Naive thymus-derived CD4-positive, alpha-beta T cell (primary cell): Measurements from ENCODE around the gene MCM5. TPM values are rescaled to one million over a fixed set of nuclear protein-coding genes. Genes with fewer than 3 reads are reported as not detected.

Experiments used
- ATAC-seq: fragments of 150-1000 bp; cut with Tn5 transposase; 2 replicates; pipeline ENCODE4 v1.10.0; 2021; ENCODE audit warnings: mild to moderate bottlenecking, moderate library complexity
- CTCF ChIA-PET: fragments of 350-600 bp; sonication (Branson Sonifier 250); formaldehyde crosslinking; loops from one replicate; lab custom pipeline; 2021; ENCODE audit warnings: antibody characterized with exemption; lab: Charles Lee
- POLR2A ChIA-PET: fragments of 350-600 bp; sonication (Branson Sonifier 250); formaldehyde crosslinking; loops from one replicate; lab custom pipeline; 2021; ENCODE audit warnings: antibody characterized with exemption, inconsistent platforms; lab: Charles Lee
- DNase-seq, 9 donors: peaks; one replicate each; pipeline versions ENCODE4 v3.0.0 to v3.0.0-alpha.2; 2020 to 2022; ENCODE audit warnings: mixed read lengths in 1 of 9
- H3K27ac ChIP-seq: one replicate; pipeline ENCODE4 v1.7.0; 2013; ENCODE audit warnings: mild to moderate bottlenecking, low read depth, low read length, moderate library complexity
- H3K27me3 ChIP-seq, 2 donors: one replicate each; pipeline ENCODE4 v1.7.0; 2013; ENCODE audit warnings: low read length in 2 of 2, mild to moderate bottlenecking in 2 of 2, moderate library complexity in 2 of 2; ENCODE audit not compliant: control insufficient read depth in 2 of 2, insufficient read depth in 2 of 2
- H3K36me3 ChIP-seq, 3 experiments: 1 replicate in 2 of 3; 2 replicates in 1 of 3; pipeline ENCODE4 v1.7.0; 2013; ENCODE audit warnings: low read length in 3 of 3, mild to moderate bottlenecking in 3 of 3, moderate library complexity in 1 of 3; ENCODE audit not compliant: insufficient read depth in 3 of 3, control insufficient read depth in 2 of 3
- H3K4me1 ChIP-seq, 2 donors: one replicate each; pipeline ENCODE4 v1.7.0; 2013; ENCODE audit warnings: low read length in 2 of 2, mild to moderate bottlenecking in 2 of 2, moderate library complexity in 1 of 2; ENCODE audit not compliant: control insufficient read depth in 2 of 2, insufficient read depth in 2 of 2
- H3K4me3 ChIP-seq: 2 replicates; pipeline ENCODE4 v1.7.0; 2013; ENCODE audit warnings: mild to moderate bottlenecking, low read length
- H3K9me3 ChIP-seq, 3 experiments: 1 replicate in 2 of 3; 2 replicates in 1 of 3; pipeline ENCODE4 v1.7.0; 2013; ENCODE audit warnings: low read length in 3 of 3; ENCODE audit not compliant: control insufficient read depth in 2 of 3
- H3K27ac Mint-ChIP-seq, 9 donors: one replicate each; pipeline ENCODE4 v1.8.0; 2020 to 2022; ENCODE audit warnings: mixed read lengths in 9 of 9, mild to moderate bottlenecking in 8 of 9, moderate library complexity in 5 of 9, inconsistent platforms in 2 of 9
- H3K27me3 Mint-ChIP-seq, 5 donors: one replicate each; pipeline ENCODE4 v1.8.0; 2021 to 2022; ENCODE audit warnings: mixed read lengths in 5 of 5, mild to moderate bottlenecking in 1 of 5
- H3K36me3 Mint-ChIP-seq, 5 donors: one replicate each; pipeline ENCODE4 v1.8.0; 2020 to 2022; ENCODE audit warnings: mixed read lengths in 5 of 5, mild to moderate bottlenecking in 3 of 5, inconsistent platforms in 1 of 5
- H3K4me1 Mint-ChIP-seq, 7 donors: one replicate each; pipeline ENCODE4 v1.8.0; 2020 to 2022; ENCODE audit warnings: mixed read lengths in 7 of 7, mild to moderate bottlenecking in 3 of 7, inconsistent platforms in 1 of 7
- H3K4me3 Mint-ChIP-seq, 10 donors: one replicate each; pipeline ENCODE4 v1.8.0; 2020 to 2022; ENCODE audit warnings: mild to moderate bottlenecking in 10 of 10, mixed read lengths in 10 of 10, moderate library complexity in 6 of 10, inconsistent platforms in 2 of 10
- H3K9me3 Mint-ChIP-seq, 11 donors: one replicate each; pipeline ENCODE4 v1.8.0; 2020 to 2022; ENCODE audit warnings: mixed read lengths in 11 of 11, mild to moderate bottlenecking in 4 of 11, inconsistent platforms in 1 of 11, moderate library complexity in 1 of 11
- intact Hi-C, 2 donors: fragments of 100-400 bp; cut with micrococcal nuclease; formaldehyde crosslinking; loops; one replicate each; pipeline ENCODE4 v1.15.1; 2023
- polyA plus RNA-seq, 2 donors: library from polyadenylated mRNA; unstranded; fragments of 300-500 nt; fragmentation: Illumina TruSeq; gene quantifications; one replicate each; pipeline ENCODE4 v1.2.3, GENCODE V29; 2021
- total RNA-seq, 6 experiments: library from RNA in 5 of 6; stranded (reverse) in 5 of 6; gene quantifications; 1 replicate in 5 of 6; 2 replicates in 1 of 6; pipeline ENCODE4 v1.2.3 and lab custom pipeline; 2021 to 2026

MCM5 gene
- total and polyA plus RNA-seq, 7 experiments from 2014 or later, result 19.7 to 208 (median 37.3) TPM

DNA sequence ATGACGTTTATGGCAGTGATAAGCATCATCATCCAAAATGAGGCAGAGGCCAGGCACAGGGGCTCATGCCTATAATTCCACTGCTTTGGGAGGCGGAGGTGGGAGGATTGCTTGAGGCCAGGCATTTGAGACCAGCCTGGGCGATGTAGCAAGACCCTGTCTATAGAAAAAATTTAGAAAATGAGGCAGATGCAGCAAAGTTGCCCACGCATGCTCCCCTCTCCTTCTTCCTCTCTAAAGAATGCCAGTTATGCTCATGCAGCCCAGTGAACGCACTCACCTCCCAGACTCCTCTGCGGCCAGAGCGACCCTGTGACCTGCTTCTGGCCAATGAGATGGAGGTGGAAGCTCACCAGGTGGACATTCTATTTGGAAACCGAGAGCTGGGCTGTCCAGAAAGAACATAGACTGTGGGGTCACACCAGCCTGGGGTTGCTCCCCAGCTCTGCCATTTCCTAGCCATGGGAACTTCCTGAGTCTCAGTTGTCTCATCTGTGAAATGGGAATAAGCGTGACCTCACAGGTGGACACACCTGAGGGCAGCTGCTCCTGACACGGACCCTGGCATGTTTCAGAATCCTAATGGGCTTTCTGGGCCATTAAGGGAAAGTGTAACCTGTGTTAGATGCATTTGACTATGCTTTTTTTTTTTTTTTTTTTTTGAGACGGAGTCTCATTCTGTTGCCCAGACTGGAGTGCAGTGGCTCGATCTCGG, 44.9 kb downstream of the MCM5 start:
- Histone ChIP-seq H3K36me3 (peaks cover 0 to 8% (median 0%) of the 10 kb centered on the region in 3 experiments), H3K27ac (no peak overlapping the region), H3K4me1 (no peaks in the 10 kb centered on the region), H3K4me3 (no peak overlapping the region), H3K27me3 (no peaks in the 10 kb centered on the region), H3K9me3 (no peaks in the 10 kb centered on the region)
- ChIA-PET POLR2A (no interaction called here), CTCF (no interaction called here)
- H3K36me3 Mint-ChIP-seq, result peaks cover 0 to 8% (median 6%) of the 10 kb centered on the region in 5 donors
- no peak for ATAC-seq
- no peaks in the 10 kb centered on the region for H3K9me3 Mint-ChIP-seq
- no peaks in the 10 kb centered on the region for H3K27me3 Mint-ChIP-seq
- intact Hi-C loops, result no loop called here
- H3K27ac Mint-ChIP-seq, result no peak overlapping the region
- no peak for DNase-seq
- H3K4me3 Mint-ChIP-seq, result no peak overlapping the region
- peaks cover 0 to 14% (median 0%) of the 10 kb centered on the region in 7 donors for H3K4me1 Mint-ChIP-seq

DNA sequence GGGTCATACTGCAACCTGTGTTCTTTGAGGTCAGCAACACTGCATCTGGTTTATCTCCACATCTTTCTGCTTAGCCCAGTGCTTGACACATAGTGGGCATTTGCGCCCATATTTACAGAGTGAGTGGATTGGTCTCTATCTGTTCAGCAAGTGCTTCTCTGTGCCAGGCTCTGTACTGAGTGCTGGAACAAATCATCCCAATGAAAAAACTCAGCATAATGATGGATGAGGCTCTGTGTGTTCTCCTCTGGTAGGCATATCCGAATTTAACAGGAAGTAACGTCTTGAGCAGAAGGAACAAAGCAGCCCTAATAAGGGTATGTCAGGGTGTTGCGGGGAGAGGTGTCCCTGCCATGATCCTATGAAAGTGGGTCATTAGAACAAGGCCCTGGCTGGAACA, 46.0 kb downstream of the MCM5 start:
- POLR2A ChIA-PET, result interaction anchor here (0.6 kb wide), 1 partner anchor 15 kb away, joined by 3 read pairs; no protein-coding TSS in a partner anchor
- peaks cover 0 to 14% (median 0%) of the 10 kb centered on the region in 7 donors for H3K4me1 Mint-ChIP-seq
- Histone ChIP-seq H3K4me1 (no peaks in the 10 kb centered on the region), H3K4me3 (no peak overlapping the region), H3K36me3 (peaks cover 0 to 8% (median 0%) of the 10 kb centered on the region in 3 experiments), H3K9me3 (no peaks in the 10 kb centered on the region), H3K27me3 (no peaks in the 10 kb centered on the region), H3K27ac (no peak overlapping the region)
- intact Hi-C loops, result no loop called here
- no peak overlapping the region for H3K4me3 Mint-ChIP-seq
- H3K36me3 Mint-ChIP-seq, result peaks cover 0 to 14% (median 6%) of the 10 kb centered on the region in 5 donors
- DNase-seq, result no peak
- H3K9me3 Mint-ChIP-seq, result no peaks in the 10 kb centered on the region
- no peaks in the 10 kb centered on the region for H3K27me3 Mint-ChIP-seq
- CTCF ChIA-PET, result no interaction called here
- H3K27ac Mint-ChIP-seq, result no peak overlapping the region
- no peak for ATAC-seq

DNA sequence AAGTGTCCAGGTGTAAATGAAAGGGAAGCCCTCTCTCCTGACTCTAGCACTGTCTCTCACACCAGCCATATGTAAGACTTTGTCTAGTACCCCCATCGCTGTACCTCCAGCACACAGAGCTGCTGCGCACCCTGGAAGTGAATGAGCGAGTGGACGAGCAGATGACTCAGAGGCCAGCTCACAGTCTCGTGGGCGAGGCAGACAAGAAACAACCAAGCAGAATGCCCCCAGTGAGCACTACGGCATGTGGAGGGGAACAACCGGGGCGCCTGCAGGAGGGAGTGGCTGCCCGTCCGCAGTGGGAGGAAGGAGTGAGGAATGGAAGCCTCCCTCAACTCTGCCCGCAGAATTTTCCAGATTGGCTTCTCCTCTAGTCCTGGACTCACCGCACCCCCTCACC, 46.4 kb downstream of the MCM5 start:
- Histone ChIP-seq H3K27me3 (no peaks in the 10 kb centered on the region), H3K9me3 (no peaks in the 10 kb centered on the region), H3K36me3 (peaks cover 0 to 8% (median 0%) of the 10 kb centered on the region in 3 experiments), H3K4me3 (no peak overlapping the region), H3K4me1 (no peaks in the 10 kb centered on the region), H3K27ac (no peak overlapping the region)
- Mint-ChIP-seq H3K9me3 (no peaks in the 10 kb centered on the region), H3K27me3 (no peaks in the 10 kb centered on the region), H3K27ac (no peak overlapping the region), H3K36me3 (peaks cover 0 to 17% (median 7%) of the 10 kb centered on the region in 5 donors), H3K4me1 (peaks cover 0 to 14% (median 0%) of the 10 kb centered on the region in 7 donors), H3K4me3 (no peak overlapping the region)
- no peak for ATAC-seq
- ChIA-PET CTCF (no interaction called here), POLR2A (no interaction called here)
- intact Hi-C loops, result no loop called here
- DNase-seq, result no peak

DNA sequence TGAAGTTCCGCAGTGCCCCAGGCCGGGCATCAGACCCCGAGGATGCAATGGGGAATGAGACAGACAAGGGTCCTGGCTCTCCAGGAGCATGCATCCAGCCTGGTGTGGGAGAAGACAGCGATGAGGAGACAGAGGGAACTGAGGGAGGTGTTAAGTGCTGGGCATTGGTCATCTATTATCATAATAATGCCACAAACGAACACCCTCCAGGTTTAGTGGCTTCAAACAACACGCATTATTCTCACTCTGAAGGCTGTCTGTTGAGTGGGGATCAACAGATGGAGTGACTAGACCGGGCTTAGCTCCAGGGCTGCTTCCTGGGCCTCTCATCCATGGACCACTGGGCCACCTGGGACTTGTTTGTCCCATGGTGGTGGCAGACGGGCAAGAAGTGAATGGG, 48.6 kb downstream of the MCM5 start:
- Mint-ChIP-seq H3K4me3 (no peak overlapping the region), H3K4me1 (peaks cover 0 to 14% (median 0%) of the 10 kb centered on the region in 7 donors), H3K9me3 (peaks cover 0 to 2% (median 0%) of the 10 kb centered on the region in 11 donors), H3K27ac (peak overlapping the region in 1 of 9 donors; percentile 15), H3K27me3 (no peaks in the 10 kb centered on the region), H3K36me3 (peaks cover 0 to 17% (median 7%) of the 10 kb centered on the region in 5 donors)
- no peak overlapping the region for H3K27ac ChIP-seq
- H3K4me1 ChIP-seq, result no peaks in the 10 kb centered on the region
- CTCF ChIA-PET, result no interaction called here
- no peak overlapping the region for H3K4me3 ChIP-seq
- no peak for ATAC-seq
- intact Hi-C loops, result no loop called here
- no peaks in the 10 kb centered on the region for H3K27me3 ChIP-seq
- POLR2A ChIA-PET, result no interaction called here
- H3K9me3 ChIP-seq, result no peaks in the 10 kb centered on the region
- H3K36me3 ChIP-seq, result peaks cover 0 to 8% (median 0%) of the 10 kb centered on the region in 3 experiments
- DNase-seq, result no peak

DNA sequence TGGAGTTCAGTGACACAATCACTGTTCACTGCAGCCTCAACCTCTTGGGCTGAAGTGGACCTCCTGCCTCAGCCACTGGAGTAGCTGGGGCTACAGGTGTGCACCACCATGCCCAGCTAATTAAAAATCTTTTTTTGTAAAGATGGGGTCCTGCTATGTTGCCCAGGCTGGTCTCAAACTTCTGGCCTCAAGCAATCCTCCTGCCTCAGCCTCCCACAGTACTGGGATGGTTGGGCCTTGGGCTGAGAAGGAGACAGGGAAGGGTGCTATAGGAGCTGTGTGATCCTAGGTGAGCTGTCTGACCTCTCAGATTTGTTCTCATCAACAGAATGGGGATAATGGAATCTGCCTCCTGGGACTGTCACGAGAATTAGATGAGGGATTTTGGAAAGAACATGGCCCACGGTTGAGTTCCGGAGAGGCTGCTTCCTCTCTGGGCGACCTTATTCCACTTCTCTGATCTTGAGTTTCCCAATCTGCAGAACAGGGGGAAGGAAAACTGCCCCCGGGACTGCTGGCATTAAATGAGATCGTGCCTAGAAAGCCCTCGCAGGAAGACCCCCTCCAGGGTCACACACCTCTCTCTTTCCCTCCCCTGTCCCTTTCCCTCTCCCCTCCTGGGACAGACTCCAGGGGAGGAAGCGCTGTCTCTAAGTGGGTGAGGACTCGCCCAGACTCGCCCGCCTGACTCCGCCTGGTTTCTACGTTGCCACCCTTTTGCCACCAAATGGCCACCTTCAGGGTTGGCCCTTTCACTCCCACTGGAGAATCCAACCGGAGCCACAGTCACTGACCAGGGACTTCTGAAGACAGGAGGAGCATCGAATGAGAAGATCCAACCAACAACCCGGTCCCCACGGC, 50.1 kb downstream of the MCM5 start:
- CTCF ChIA-PET, result interaction anchor here (0.6 kb wide), 1 partner anchor 61 kb away, joined by 4 read pairs; no protein-coding TSS in a partner anchor
- Mint-ChIP-seq H3K4me3 (no peak overlapping the region), H3K4me1 (peaks cover 0 to 10% (median 0%) of the 10 kb centered on the region in 7 donors), H3K36me3 (peaks cover 0 to 17% (median 7%) of the 10 kb centered on the region in 5 donors), H3K27ac (peak overlapping the region in 2 of 9 donors; percentile 23 to 30), H3K9me3 (peaks cover 0 to 2% (median 0%) of the 10 kb centered on the region in 11 donors), H3K27me3 (no peaks in the 10 kb centered on the region)
- DNase-seq (no peak), ATAC-seq (no peak)
- no peaks in the 10 kb centered on the region for H3K9me3 ChIP-seq
- H3K27me3 ChIP-seq, result no peaks in the 10 kb centered on the region
- H3K36me3 ChIP-seq, result peaks cover 0 to 8% (median 0%) of the 10 kb centered on the region in 3 experiments
- no peak overlapping the region for H3K27ac ChIP-seq
- H3K4me1 ChIP-seq, result no peaks in the 10 kb centered on the region
- intact Hi-C loops, result no loop called here
- H3K4me3 ChIP-seq, result no peak overlapping the region
- POLR2A ChIA-PET, result no interaction called here

DNA sequence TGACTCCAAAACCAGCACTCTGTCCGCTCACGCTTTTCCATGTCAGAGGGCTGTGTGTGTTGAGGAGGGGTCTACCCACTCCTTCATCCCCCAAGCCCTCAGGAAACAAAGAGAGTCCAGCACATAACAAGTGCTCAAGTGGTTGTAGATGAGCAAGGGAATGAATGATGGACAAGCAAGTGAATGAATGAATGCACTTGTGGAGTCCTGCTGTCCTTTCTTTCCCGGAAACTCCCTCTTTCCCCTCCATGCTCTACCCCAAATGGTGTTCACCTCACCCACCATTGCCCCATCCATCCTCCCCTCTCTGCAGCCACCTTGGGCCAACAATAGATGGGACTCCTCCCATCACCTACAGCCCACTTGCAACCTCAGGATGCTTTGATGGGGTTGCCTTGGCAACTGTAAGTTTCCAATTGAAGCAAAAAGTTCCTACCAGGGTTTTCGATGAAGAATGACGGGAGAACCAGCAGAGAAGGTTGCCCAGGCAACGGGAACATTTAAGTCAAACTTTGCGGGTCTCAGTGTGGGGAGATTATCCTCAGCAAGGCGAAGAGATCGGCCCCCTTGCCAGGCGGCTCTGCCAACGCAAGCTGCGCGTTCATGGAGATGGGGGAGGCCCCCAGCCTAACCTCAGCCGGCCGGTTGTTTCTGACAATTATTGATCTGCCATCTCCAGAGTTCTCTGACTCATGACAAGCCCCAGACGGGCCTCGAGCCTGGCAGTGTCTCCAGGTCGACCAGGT, 51.1 kb downstream of the MCM5 start:
- Mint-ChIP-seq H3K9me3 (peaks cover 0 to 2% (median 0%) of the 10 kb centered on the region in 11 donors), H3K4me3 (no peak overlapping the region), H3K27me3 (no peaks in the 10 kb centered on the region), H3K36me3 (peaks cover 0 to 14% (median 7%) of the 10 kb centered on the region in 5 donors), H3K27ac (no peak overlapping the region), H3K4me1 (peaks cover 0 to 10% (median 0%) of the 10 kb centered on the region in 7 donors)
- Histone ChIP-seq H3K27ac (no peak overlapping the region), H3K36me3 (peaks cover 0 to 8% (median 0%) of the 10 kb centered on the region in 3 experiments), H3K27me3 (no peaks in the 10 kb centered on the region), H3K9me3 (no peaks in the 10 kb centered on the region), H3K4me1 (no peaks in the 10 kb centered on the region), H3K4me3 (no peak overlapping the region)
- DNase-seq (no peak), ATAC-seq (no peak)
- CTCF ChIA-PET, result no interaction called here
- intact Hi-C loops, result no loop called here
- POLR2A ChIA-PET, result no interaction called here
